B cell (primary cell): ENCODE measurements around the gene CNIH4. TPM values are rescaled to one million over a fixed set of nuclear protein-coding genes. Genes with fewer than 3 reads are reported as not detected.

Source experiments
- ATAC-seq: fragments of 200-7000 bp; cut with Tn5 transposase; one replicate; pipeline ENCODE4 v1.10.0; 2021; ENCODE audit warnings: low read depth, mild to moderate bottlenecking, moderate number of reproducible peaks, moderate library complexity
- CTCF ChIA-PET: fragments of 350-600 bp; sonication (Branson Sonifier 250); formaldehyde crosslinking; loops from one replicate; lab custom pipeline; 2021; ENCODE audit warnings: antibody characterized with exemption, inconsistent platforms; lab: Charles Lee
- POLR2A ChIA-PET: fragments of 350-600 bp; sonication (Branson Sonifier 250); formaldehyde crosslinking; loops from one replicate; lab custom pipeline; 2021; ENCODE audit warnings: antibody characterized with exemption; lab: Charles Lee
- DNase-seq: peaks from one replicate; pipeline ENCODE4 v3.0.0; 2013
- H2AFZ ChIP-seq: 2 replicates; pipeline ENCODE4 v1.6.1; 2012; ENCODE audit warnings: mild to moderate bottlenecking, low read depth, low read length; ENCODE audit not compliant: insufficient read depth, poor library complexity, severe bottlenecking
- H3K27ac ChIP-seq, 2 donors: 1 replicate in 1 of 2; 2 replicates in 1 of 2; pipeline ENCODE4 v1.5.1; 2012 to 2013; ENCODE audit warnings: low read length in 2 of 2, mild to moderate bottlenecking in 2 of 2, moderate library complexity in 1 of 2
- H3K27me3 ChIP-seq, 4 experiments: fragments of 200-600 bp in 1 of 4; sonication (generic) in 1 of 4; replicated peaks in 1 of 4; 1 replicate in 2 of 4; 2 replicates in 2 of 4; pipeline versions ENCODE4 v1.6.1 to v1.7.0; 2013 to 2016; ENCODE audit warnings: low read length in 3 of 4, mild to moderate bottlenecking in 2 of 4, mixed read lengths in 1 of 4, moderate library complexity in 1 of 4; ENCODE audit not compliant: insufficient read depth in 4 of 4, control insufficient read depth in 3 of 4; ENCODE audit errors: control extremely low read depth in 1 of 4
- H3K36me3 ChIP-seq, 2 experiments: replicated peaks in 1 of 2; 1 replicate in 1 of 2; 2 replicates in 1 of 2; pipeline versions ENCODE4 v1.6.1 to v1.7.1; 2013; ENCODE audit warnings: low read length in 1 of 2; ENCODE audit not compliant: insufficient read depth in 2 of 2, control insufficient read depth in 1 of 2; ENCODE audit errors: control extremely low read depth in 1 of 2, extremely low read depth in 1 of 2
- H3K4me1 ChIP-seq, 2 donors: fragments of 200-600 bp in 1 of 2; sonication (generic) in 1 of 2; 1 replicate in 1 of 2; 2 replicates in 1 of 2; pipeline versions ENCODE4 v1.5.1 to v1.6.1; 2013 to 2017; ENCODE audit warnings: low read length in 2 of 2; ENCODE audit not compliant: control insufficient read depth in 2 of 2, insufficient read depth in 2 of 2
- H3K4me2 ChIP-seq: replicated peaks from 2 replicates; pipeline ENCODE3; 2012; ENCODE audit warnings: mild to moderate bottlenecking, low read depth, low read length; ENCODE audit not compliant: poor library complexity, severe bottlenecking
- H3K4me3 ChIP-seq, 5 experiments: fragments of 200-600 bp in 1 of 5; sonication (generic) in 1 of 5; 1 replicate in 3 of 5; 2 replicates in 2 of 5; pipeline versions ENCODE4 v1.5.1 to v1.7.0; 2011 to 2016; ENCODE audit warnings: low read length in 4 of 5, mild to moderate bottlenecking in 4 of 5, low read depth in 2 of 5, control low read depth in 1 of 5, moderate library complexity in 1 of 5; ENCODE audit not compliant: insufficient read depth in 1 of 5; ENCODE audit errors: control extremely low read depth in 1 of 5, extremely low read depth in 1 of 5
- H3K79me2 ChIP-seq: fragments of 200-600 bp; sonication (generic); one replicate; pipeline ENCODE4 v1.6.0; 2016; ENCODE audit warnings: low read length; ENCODE audit not compliant: control insufficient read depth, insufficient read depth
- H3K9ac ChIP-seq: fragments of 200-600 bp; sonication (generic); 2 replicates; pipeline ENCODE4 v1.6.1; 2017; ENCODE audit warnings: mild to moderate bottlenecking, low read length, moderate library complexity
- H3K9me3 ChIP-seq, 3 donors: one replicate each; pipeline versions ENCODE4 v1.6.1 to v1.7.1; 2013; ENCODE audit warnings: low read length in 2 of 3; ENCODE audit not compliant: control insufficient read depth in 2 of 3, insufficient read depth in 1 of 3; ENCODE audit errors: control extremely low read depth in 1 of 3
- H4K20me1 ChIP-seq: 2 replicates; pipeline ENCODE4 v1.6.0; 2012; ENCODE audit warnings: mild to moderate bottlenecking, low read length; ENCODE audit not compliant: insufficient read depth, control insufficient read depth, poor library complexity, severe bottlenecking
- H3K27ac Mint-ChIP-seq: one replicate; pipeline ENCODE4 v1.8.0; 2021; ENCODE audit warnings: mixed read lengths
- H3K27me3 Mint-ChIP-seq: one replicate; pipeline ENCODE4 v1.8.0; 2021; ENCODE audit warnings: mixed read lengths
- H3K4me1 Mint-ChIP-seq: one replicate; pipeline ENCODE4 v1.8.0; 2021; ENCODE audit warnings: mixed read lengths
- H3K4me3 Mint-ChIP-seq: one replicate; pipeline ENCODE4 v1.8.0; 2021; ENCODE audit warnings: mixed read lengths
- H3K9me3 Mint-ChIP-seq: one replicate; pipeline ENCODE4 v1.8.0; 2022; ENCODE audit warnings: mixed read lengths; ENCODE audit not compliant: insufficient read depth
- EZH2 ChIP-seq: IDR thresholded peaks from 2 replicates; pipeline ENCODE4 v1.6.1; 2012; ENCODE audit warnings: borderline replicate concordance, low read depth, mild to moderate bottlenecking, moderate library complexity, low read length; ENCODE audit not compliant: insufficient read depth, poor library complexity, severe bottlenecking
- WGBS: methylation state at CpG from one replicate; pipeline ENCODE4 v1.1.5; 2013; ENCODE audit warnings: missing lambda C conversion rate; ENCODE audit not compliant: insufficient coverage; 5-methylcytosine and 5-hydroxymethylcytosine counted together
- intact Hi-C: fragments of 100-400 bp; cut with micrococcal nuclease; formaldehyde crosslinking; loops from one replicate; pipeline ENCODE4 v1.10.0; 2022
- polyA plus RNA-seq: library from polyadenylated mRNA; depleted of rRNA; stranded (reverse); fragments of >200 nt; gene quantifications from 2 replicates; pipeline ENCODE4 v1.2.3, GENCODE V29; 2012
- total RNA-seq, 2 donors: library from RNA; stranded (reverse); fragments of 120-200 nt in 1 of 2; gene quantifications; 1 replicate in 1 of 2; 2 replicates in 1 of 2; pipeline versions ENCODE4 v1.2.3 to v1.2.4, GENCODE V29; 2013 to 2022
- TF ChIP-seq, protein P1 (sequence below): fragments of 200-600 bp; IDR thresholded peaks from one replicate; pipeline ENCODE4 v1.8.0; 2022; ENCODE audit warnings: antibody characterized with exemption, mild to moderate bottlenecking

Gene CNIH4
- total and polyA plus RNA-seq, 2 donors (not counting 1 experiment from before 2014, with no cell fraction given): 13.3 to 27.2 TPM

DNA sequence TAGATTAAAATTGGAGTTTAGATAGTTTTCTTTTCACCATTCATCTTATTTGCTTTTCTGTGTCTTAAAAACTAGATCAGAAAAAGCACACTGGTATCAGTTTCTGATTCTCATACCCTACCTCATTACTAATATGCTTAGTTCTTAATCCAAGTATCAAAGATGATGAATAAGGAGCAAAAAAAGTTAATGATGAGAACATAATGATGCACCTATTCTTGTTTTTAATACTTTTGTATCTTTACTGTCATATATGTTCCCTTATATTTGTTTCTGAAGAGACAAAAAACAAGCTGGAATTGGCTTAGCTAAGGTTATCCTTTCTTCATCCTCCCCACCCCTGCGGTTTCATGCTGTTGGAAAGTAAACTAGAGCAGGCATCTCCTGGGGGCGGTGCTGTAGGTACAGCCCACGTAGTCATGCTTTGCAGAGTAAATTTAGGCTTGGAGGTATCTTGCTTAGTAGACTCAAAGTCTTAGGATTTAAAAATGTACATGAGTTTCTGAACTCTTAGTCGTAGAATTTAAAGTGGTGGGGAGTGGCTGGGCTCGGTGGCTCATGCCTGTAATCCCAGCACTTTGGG is 16.4 kb downstream of the CNIH4 start:
- Mint-ChIP-seq H3K4me1 (peaks cover 1% of the 10 kb centered on the region), H3K9me3 (no peaks in the 10 kb centered on the region), H3K27me3 (no peaks in the 10 kb centered on the region), H3K4me3 (no peak overlapping the region), H3K27ac (no peak overlapping the region)
- H3K4me1 ChIP-seq: no peaks in the 10 kb centered on the region
- no peaks in the 10 kb centered on the region for H3K27me3 ChIP-seq
- WGBS: 93% methylated on average over 2 of the region's 5 CpGs
- no peak overlapping the region for H3K4me2 ChIP-seq
- ATAC-seq (no peak), DNase-seq (no peak)
- H3K27ac ChIP-seq: no peak overlapping the region
- H3K9me3 ChIP-seq: no peaks in the 10 kb centered on the region
- H2AFZ ChIP-seq: no peak overlapping the region
- CTCF ChIA-PET: no interaction called here
- H3K79me2 ChIP-seq: no peaks in the 10 kb centered on the region
- POLR2A ChIA-PET: no interaction called here
- intact Hi-C loops: no loop called here
- H3K4me3 ChIP-seq: no peak overlapping the region
- TF ChIP-seq, protein P1, sequence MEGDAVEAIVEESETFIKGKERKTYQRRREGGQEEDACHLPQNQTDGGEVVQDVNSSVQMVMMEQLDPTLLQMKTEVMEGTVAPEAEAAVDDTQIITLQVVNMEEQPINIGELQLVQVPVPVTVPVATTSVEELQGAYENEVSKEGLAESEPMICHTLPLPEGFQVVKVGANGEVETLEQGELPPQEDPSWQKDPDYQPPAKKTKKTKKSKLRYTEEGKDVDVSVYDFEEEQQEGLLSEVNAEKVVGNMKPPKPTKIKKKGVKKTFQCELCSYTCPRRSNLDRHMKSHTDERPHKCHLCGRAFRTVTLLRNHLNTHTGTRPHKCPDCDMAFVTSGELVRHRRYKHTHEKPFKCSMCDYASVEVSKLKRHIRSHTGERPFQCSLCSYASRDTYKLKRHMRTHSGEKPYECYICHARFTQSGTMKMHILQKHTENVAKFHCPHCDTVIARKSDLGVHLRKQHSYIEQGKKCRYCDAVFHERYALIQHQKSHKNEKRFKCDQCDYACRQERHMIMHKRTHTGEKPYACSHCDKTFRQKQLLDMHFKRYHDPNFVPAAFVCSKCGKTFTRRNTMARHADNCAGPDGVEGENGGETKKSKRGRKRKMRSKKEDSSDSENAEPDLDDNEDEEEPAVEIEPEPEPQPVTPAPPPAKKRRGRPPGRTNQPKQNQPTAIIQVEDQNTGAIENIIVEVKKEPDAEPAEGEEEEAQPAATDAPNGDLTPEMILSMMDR: no peak
- no peak for TF ChIP-seq EZH2
- no peak overlapping the region for H3K9ac ChIP-seq
- H3K36me3 ChIP-seq: peaks cover 1 to 78% of the 10 kb centered on the region in 2 experiments
- H4K20me1 ChIP-seq: no peaks in the 10 kb centered on the region

DNA sequence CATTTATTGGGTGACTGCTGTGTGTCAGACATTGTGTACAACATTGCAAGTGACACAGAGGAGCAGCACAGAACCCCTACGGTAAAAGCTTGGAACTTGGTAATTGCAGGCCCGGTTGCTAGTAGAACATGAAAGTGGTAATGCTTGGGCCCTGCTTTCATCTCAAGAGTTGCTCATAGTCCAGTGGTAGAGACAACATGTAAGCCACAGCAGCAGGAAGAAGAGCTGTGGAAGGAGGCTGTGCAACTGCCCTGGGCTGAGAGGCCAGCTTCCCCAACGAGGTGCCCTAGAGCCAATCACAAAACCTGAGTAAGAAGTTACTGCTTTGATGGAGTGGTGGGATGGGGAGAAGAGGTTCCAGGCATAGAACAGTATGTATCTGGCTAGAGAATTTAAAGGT is 18.4 kb downstream of the CNIH4 start:
- Histone ChIP-seq H3K9ac (no peak overlapping the region), H3K79me2 (no peaks in the 10 kb centered on the region), H3K4me2 (no peak overlapping the region), H3K27me3 (no peaks in the 10 kb centered on the region), H4K20me1 (no peaks in the 10 kb centered on the region), H3K4me1 (peaks cover 12 to 14% of the 10 kb centered on the region in 2 donors), H3K27ac (no peak overlapping the region), H3K4me3 (no peak overlapping the region), H3K36me3 (peaks cover 0 to 63% of the 10 kb centered on the region in 2 experiments), H3K9me3 (no peaks in the 10 kb centered on the region), H2AFZ (no peak overlapping the region)
- DNase-seq (no peak), ATAC-seq (no peak)
- WGBS: 96% methylated on average over 3 of the region's 3 CpGs
- ChIA-PET CTCF (no interaction called here), POLR2A (no interaction called here)
- Mint-ChIP-seq H3K4me3 (no peak overlapping the region), H3K27ac (no peak overlapping the region), H3K9me3 (no peaks in the 10 kb centered on the region), H3K27me3 (no peaks in the 10 kb centered on the region), H3K4me1 (peaks cover 15% of the 10 kb centered on the region)
- intact Hi-C loops: no loop called here
- TF ChIP-seq EZH2: no peak
- TF ChIP-seq, protein P1: no peak
